Measurements from ENCODE around the gene SOCS7. TPM values are rescaled to one million over a fixed set of nuclear protein-coding genes. Genes with fewer than 3 reads are reported as not detected.

SOCS7 gene, protein sequence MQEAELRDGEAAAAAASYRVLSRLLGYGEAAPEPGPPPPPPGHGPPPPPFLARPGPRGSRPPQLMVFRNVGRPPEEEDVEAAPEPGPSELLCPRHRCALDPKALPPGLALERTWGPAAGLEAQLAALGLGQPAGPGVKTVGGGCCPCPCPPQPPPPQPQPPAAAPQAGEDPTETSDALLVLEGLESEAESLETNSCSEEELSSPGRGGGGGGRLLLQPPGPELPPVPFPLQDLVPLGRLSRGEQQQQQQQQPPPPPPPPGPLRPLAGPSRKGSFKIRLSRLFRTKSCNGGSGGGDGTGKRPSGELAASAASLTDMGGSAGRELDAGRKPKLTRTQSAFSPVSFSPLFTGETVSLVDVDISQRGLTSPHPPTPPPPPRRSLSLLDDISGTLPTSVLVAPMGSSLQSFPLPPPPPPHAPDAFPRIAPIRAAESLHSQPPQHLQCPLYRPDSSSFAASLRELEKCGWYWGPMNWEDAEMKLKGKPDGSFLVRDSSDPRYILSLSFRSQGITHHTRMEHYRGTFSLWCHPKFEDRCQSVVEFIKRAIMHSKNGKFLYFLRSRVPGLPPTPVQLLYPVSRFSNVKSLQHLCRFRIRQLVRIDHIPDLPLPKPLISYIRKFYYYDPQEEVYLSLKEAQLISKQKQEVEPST
- total RNA-seq: 16.1 and 36.1 TPM in 2 replicates
- polyA plus RNA-seq (2012): 18.1 TPM

DNA sequence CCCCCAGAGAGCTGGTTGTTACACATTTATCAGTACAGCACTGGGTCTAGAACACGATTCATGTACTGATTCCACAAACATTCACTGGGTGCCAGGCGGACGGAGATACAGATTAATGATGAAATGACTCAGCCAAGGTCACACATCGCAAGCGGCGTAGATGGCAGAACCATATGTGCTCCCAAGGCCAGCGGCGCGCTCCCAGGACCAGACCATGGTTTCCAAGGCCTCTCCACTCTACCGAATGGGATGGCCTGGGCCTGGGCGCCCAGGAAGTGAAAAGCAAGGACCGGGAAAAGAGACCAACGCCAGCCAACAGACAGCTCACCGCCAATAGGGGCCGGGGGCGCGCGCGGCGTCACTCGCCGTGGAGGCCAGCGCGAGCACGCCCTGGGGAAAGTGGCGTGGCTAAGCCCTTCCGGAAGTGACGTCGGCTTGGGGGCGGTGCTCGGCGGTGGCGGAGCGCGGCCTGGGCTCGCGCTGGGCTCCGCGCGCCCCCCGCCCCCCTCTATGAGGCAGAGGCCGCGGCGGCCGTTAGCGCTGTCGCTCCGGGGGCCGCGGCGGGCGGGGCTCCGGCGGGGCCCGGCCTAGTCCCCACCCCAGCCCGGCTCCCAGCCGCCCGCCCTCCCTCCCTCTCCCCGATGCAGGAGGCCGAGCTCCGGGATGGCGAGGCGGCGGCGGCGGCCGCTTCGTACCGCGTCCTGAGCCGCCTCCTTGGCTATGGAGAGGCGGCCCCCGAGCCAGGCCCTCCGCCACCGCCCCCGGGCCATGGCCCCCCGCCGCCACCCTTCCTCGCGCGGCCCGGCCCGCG lies at the start of gene SOCS7:
SOCS7 (plus strand) TSS at position 433 of the 811 bp plus-strand sequence; CDS start at position 642, 209 bp downstream.
- peak; percentile 91 for DNase-seq (ENCODE audit: low read depth)

DNA sequence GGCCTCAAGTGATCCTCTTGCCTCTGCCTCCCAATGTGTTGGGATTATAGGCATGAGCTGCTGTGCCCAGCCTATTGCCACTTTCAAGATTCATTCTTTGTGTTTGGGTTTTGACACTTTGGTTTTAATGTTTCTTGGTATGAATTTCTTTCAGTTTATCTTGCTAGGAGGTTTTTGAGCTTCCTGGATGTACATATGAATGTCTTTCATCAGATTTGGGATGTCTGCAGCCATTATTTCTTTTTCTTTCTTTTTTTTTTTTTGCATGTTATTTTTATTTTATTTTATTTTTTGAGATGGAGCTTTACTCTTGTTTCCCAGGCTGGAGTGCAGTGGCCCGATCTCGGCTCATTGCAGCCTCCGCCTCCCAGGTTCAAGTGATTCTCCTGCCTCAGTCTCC lies 36.1 kb upstream of the SOCS7 start:
- no peak for DNase-seq (ENCODE audit: low read depth)

DNA sequence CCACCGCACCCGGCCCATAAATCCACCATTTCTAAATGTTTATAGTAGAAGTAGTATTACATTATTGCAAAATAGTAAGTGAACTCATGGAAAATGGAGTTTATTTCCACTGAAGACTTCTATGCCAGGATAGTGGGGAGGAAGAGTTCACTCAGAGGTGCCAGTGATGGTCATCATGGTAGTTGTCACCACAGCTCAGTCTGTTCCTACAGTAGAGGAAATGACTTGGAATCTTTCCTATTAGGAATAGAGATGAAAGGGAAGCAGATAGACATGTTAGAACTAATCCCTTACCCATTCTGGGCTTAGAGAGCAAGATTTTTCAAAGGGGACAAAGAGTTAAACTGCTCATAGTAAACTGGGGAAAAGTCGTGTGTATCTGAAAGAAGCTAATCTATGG lies 34.6 kb upstream of the SOCS7 start:
- DNase-seq (ENCODE audit: low read depth): no peak

DNA sequence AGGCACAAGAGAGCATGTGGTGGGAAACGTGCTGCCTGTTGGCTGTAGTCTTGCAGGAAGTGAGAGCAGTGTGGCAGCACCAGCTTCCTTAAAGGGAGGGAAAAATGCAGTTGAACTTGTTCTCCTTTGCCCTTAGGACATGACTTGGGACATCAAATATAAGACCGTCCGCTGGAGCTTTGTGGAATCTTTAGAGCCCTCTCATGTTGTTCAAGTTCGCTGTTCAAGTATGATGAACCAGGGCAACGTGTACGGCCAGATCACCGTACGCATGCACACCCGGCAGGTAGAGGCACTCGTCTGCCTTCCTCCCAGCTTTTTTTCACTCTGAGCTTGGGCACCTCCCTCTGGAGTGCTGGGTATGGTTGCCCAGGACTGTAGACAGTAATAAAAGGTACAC lies 31.2 kb upstream of the SOCS7 start:
- no peak for DNase-seq (ENCODE audit: low read depth)

DNA sequence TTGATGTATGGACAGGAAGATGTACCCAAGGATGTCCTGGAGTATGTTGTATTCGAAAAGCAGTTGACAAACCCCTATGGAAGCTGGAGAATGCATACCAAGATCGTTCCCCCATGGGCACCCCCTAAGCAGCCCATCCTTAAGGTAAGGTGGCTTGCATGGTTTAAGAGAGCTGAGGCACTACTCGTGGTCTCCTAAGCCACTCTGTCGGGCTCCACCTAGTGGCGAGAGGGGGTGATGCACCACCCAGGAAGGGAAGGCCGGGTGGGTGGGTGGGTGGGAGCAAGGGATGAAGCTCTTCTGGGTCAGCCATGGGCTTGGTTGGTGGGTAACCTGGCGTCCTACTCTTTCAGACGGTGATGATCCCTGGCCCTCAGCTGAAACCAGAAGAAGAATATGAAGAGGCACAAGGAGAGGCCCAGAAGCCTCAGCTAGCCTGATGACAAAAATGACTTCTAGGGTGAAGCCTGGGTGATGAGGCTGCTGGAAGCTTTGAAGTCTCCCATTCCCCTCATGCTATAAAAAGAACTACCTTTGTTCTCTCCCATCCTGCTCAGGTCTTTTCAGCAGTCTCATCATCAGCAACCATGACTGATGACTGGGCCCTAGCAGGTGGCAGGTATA lies 29.4 kb upstream of the SOCS7 start:
- DNase-seq (ENCODE audit: low read depth): peak; percentile 63

DNA sequence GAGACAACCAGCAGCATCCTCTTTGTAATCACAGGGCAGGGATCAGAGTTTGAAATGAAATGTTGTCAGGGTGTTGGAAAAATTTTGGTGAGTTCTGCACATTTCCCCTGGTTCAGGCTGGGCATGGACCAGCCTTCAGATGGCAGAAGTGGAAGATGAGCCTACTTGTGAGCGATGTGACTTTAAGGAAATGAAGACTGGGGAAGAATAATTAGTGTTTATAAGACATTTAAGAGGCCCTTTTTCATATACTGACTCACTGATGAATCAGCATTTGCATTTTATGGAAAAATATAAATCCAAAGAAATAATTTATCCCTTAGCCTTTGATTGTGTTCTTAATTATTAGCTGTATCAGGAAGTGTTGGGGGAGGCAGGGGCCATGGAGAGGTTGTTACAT lies 28.7 kb upstream of the SOCS7 start:
- no peak for DNase-seq (ENCODE audit: low read depth)

DNA sequence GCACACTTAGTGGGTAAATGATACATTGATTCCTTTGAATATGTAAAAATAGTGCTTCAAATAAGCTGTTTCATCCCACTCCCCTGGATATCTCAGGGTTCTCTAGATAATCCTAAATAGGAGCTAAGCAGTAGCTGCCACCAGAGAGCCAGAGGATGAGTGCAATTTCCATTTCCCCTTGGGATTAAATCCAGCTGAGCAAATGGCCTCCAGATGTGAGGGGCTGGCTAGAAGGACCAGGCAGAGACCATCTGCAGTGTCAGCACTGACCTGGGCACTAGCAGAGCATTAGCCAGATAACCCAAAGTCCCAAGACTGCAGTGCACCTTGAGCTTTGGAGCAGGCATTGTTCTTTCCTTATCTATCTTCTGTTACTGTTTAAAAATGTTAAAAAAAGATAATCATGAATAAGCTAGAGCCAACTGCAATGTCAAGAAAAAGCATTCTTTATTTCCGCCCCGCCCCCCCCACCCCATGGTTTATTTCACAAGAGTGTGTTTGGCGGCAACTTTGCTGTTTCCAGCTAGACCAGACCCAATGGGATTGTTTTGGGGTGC lies 27.4 kb upstream of the SOCS7 start:
- no peak for DNase-seq (ENCODE audit: low read depth)

DNA sequence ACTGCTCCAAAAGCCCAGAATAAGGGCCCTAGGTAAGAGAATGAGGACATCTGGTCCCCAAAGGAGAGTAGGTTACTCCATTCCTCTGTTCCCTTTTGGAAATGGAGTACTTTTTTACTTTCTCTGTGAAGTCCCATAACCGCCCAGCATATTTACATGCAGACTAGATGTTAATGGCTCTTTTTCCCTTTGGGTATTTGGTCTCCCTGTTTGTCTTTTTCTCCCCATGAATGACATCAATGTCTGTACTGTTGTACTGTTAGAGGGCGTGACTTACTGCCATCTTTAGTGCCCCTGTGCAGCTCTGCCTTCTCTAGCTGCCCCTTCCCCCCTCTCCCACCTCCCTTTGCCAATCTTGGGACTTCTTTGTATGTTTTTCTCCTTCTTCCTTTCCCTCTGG lies 26.9 kb upstream of the SOCS7 start:
- no peak for DNase-seq (ENCODE audit: low read depth)

DNA sequence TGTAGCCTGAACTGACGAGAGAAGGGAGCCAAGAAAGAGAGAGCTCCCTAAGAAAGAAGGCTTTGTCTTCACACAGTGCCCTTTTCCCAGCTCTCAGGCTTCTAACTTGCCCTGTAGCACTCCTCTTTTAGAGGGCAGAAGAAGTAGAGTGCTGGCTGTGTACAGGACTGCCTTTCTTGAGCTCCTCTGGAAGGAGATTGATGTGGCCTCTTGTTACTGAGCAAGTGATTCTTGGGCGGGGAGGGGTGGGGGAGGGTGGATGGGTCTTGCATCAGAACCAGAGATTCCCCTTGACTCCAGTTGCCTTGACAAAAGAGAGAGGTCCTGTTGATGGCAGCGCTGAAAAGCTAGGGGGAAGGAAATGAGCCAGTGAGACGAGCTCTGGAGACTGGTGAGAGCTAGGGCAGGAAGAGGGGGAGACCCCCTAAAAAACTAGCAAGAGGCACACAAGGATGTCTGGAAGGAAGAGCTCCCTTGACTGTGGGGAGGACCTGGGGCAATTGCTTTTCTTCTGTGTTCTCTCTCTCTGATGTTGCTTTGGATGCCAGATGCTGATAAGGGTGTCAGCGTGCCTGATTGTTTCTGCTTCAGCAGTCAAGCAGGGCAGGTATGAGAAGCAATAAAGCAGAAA lies 26.3 kb upstream of the SOCS7 start:
- DNase-seq (ENCODE audit: low read depth): no peak

DNA sequence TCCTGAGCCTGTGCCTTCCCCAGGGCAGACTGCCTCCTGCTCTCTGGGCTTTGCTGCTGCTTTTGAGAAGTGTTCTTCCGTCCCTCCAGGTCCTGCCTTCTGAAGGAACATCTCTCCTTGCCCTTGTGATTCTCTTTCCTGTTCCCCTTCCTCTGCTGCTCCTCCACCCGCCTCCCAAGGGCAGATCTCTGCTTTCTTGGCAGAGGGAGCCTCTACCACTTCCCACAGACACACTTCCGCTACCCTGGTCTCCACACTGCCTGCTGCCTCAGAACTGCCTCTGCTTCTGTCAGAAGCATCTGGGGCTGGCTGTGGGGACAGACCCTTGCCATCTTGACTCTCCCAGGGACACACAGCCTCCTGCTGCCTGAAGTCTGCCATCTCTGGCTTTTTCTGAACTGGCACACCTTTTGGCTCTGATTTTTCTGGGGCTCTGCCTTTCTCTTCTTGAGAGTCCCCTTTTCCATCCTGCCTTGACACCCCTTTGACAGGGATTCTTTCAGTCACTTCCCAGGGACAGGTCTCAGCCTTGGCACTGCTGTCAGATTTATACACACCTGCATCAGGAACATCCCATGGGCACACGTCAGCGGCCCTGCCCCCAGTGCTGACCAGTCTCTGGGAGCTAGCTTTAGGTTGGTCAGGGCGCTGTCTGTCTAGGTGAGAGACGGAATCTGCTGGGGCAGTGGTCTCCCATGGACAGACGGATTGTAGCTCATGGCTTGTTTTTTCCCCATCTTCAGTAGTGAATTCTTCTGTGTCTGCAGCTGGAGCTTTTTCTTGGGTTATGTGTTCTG lies 24.4 kb upstream of the SOCS7 start:
- DNase-seq (ENCODE audit: low read depth): no peak

DNA sequence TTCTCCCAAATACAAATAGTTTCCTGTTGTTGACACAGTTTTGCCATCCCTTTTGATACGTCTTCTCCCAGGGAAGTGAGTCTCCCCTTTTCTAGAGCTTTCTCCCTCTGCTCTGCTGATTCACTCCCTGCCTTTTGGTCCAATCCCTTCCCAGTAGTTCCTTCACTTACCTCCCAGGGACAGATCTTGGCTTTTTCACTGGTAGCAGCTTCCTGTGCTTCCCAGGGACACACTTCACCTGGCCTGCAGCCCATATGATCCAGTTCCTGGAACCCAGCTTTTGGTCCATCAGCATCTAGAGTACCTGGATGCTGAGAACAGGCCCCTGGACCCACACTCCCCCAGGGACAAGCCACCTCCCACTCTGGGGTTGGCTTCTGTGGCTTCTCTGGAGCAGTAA lies 23.7 kb upstream of the SOCS7 start:
- no peak for DNase-seq (ENCODE audit: low read depth)

DNA sequence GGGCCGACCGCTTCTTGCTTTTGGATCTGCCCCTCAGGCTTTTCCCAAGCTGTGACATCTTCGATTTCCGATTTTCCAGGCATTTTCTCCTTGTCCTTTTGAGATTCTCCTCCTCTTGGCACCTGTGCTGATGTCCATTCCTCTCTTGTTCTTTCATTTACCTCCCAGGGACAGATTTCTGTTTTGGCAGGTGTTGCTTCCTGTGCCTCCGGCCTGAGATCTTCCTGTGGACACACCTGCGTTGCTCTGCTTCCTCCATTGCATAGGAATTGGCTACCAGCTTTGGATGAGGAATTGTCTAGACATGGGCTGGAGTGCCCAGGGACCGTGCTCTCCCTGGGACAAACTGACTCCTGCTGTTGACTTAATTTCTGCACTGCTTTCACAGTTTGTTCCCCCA lies 23.0 kb upstream of the SOCS7 start:
- no peak for DNase-seq (ENCODE audit: low read depth)

DNA sequence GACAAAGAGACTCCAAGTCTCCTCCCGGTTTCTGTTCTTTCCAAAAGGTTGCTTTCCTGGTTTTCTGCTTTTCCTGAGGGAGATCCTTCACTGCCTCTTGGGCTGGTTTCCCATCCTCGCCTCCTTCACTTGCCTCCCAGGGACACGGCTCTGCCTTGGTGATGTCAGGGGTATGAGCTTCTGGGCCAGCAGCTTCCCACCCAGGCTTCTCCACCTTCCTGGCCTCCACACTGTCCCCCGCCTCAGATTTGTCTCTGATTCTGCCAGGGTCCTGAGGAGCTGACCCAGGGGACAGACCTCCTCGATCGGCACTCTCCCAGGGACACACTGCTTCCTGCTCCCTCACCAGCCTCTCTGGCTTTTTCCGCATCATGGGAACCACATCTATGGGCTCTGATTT lies 22.4 kb upstream of the SOCS7 start:
- no peak for DNase-seq (ENCODE audit: low read depth)

DNA sequence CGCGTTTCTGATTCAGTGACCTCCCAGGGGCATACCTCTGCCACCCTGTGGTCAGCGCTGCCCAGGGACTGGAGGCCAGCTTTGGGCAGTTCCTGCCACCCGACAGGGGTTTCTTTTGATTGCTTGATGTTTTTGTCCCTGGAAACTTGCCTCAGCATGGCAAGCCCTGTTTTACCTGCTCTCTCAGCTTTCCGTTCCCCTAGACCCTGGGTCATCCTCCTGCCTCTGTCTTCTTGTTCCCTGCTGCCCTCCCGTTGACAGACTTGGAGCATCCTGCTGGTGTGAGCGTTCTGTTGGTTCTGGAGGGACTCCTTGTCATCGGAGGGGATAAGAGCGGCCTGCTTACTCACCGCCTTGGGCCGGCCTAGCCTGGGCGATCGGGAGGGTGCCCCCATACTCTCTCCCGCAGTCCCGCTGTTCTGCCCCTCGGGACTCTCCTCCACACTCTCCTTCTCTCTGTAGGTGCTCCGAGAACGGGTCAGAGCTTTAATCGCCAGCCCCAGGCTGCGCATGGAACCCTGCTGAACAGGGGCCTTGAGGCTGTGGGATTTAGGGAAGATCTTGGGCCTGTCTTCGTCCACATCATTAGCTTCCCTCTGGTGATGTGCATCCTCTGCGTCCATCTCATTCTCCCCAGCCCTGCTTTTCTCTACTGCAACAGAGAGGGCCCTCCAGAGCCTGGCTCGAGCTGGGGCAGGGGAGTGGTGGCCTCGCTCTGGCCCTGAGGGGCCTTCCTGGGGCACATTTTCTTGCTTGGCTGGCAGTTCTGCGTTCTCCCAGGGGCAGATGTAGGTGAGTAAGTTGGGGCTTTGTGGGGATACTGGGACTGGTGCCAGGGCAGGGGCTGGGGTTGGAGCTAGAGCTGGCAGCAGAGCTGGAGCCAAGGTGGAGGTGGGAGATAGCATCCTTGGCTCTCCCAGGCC lies 21.6 kb upstream of the SOCS7 start:
- DNase-seq (ENCODE audit: low read depth): no peak

DNA sequence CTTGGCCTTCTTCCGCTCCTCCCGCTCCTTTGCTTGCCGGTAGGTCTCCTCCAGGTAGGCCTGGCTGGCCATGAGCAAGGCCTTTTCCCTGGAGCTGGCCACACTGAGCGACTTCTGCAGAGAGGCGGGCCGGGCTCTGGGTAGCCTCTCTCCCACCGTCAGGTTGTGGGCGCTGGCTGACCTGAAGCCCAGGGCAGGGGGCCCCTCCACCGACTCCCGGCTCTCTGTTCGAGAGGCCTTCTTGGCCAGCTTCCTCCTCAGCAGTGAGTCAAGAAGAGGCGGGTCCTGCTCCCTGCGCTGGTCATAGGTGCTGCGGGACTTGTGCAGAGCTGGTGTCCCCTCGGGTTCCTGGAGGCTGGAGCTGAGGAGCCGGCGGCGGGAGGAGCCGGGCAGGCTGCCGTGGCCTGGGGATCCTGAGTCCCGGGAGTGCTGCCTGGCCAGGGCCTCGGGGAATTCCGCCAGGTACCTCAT lies 20.7 kb upstream of the SOCS7 start:
- DNase-seq (ENCODE audit: low read depth): no peak

DNA sequence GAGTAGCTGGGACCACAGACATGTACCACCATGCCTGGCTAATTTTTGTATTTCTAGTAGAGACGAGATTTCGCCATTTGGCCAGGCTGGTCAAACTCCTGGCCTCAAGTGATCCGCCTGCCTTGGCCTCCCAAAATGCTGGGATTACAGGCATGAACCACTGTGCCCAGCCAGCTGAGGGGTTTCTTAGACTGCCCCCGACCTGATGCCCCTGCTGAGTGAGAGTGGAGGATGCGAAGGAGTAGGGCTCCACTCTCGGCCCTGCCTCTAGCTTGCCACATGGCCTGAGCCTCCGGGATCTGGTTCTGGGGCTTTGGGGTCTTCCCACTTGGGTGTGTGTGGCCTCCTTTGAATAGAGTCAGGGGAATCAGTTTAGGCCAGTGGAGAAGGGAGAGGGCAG lies 18.9 kb upstream of the SOCS7 start:
- DNase-seq (ENCODE audit: low read depth): no peak

DNA sequence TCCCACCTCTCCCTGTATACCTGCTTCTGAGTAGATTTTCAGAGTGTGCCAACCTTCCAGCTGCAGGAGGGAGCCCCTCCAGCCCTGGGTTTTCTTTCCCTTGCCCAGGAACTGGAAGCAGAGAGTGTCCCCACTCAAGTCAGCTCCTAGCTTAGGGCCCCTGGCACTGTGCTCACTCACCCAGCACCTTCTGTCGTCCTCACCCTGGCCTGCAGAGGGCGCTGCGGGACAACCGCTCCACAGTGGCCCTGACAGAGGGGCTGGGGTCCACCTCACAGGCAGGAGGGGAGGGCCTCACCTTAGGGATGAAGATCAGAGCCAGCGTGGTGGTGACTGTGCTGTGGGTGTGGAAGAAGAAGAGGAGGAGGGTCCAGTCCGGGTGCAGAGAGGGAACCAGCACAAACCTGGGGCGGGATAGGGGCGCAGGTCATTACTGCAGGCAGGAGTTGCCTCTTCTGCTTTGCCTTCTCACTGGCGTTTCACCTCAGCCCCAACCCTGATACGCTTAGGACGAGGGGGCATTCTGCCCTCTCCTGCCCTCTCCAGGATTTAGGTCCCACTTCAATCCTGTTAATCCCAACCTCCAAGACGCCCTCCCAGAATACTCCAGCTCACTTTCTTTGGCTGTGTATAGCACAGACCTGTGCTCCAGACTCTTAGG lies 17.9 kb upstream of the SOCS7 start:
- DNase-seq (ENCODE audit: low read depth): peak; percentile 17
